CD4-positive, alpha-beta T cell treated with Interleukin-17A for 1 hour (primary cell): ENCODE results near the gene DLD.
"Not testable (repeated sequence)": the region's sequence is repeated elsewhere in the genome, so short reads cannot be mapped to it uniquely, and the experiment has no call there.

ENCODE experiments used
- DNase-seq: peaks from one replicate; pipeline ENCODE4 v3.0.0-alpha.2; 2020

Gene DLD

GRCh38 chr7:107946451-107946850, 55.5 kb downstream of the DLD start:
- DNase-seq = no peak

GRCh38 chr7:107946881-107947280, 55.9 kb downstream of the DLD start:
- DNase-seq = no peak

- DNase-seq = no peak
Measured at GRCh38 chr7:107948645-107949442, 57.9 kb downstream of the DLD start.

GRCh38 chr7:107949443-107949935, 58.5 kb downstream of the DLD start:
- no peak for DNase-seq

GRCh38 chr7:107951172-107951787, 60.3 kb downstream of the DLD start:
- no peak for DNase-seq

- no peak for DNase-seq
Measured at GRCh38 chr7:107951896-107952295, 60.9 kb downstream of the DLD start.

DNA sequence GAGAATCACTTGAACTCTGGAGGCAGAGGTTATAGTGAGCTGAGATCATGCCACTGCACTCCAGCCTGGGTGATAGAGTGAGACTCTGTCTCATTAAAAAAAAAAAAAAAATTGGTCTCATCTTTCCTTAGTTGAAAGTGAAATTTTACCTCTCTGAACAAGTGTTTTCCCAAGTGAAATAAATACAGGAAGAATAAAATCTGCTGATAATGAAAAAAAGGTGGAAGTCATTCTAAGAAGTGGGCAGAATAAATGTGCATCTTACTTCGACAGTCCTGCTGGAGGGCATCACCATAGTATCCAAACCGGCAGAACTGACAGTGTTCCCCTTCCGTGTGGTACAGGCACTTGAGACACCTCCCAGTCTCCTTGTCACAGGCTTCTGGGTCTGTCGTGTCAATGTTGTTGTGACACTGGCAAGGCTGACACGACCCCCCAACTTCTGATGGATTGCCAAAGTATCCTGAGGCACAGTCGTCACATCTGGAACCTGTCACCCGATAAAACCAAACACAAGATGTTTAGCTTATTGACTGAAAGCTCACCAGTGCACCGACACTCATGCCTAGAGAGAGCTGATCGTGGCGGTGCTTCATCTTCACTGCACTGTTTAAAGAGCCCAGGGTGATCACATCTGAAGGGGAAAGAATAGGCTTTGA, 62.4 kb downstream of the DLD start:
- DNase-seq = no peak

- no peak for DNase-seq
Measured at GRCh38 chr7:107953924-107954303, 62.9 kb downstream of the DLD start.

DNA sequence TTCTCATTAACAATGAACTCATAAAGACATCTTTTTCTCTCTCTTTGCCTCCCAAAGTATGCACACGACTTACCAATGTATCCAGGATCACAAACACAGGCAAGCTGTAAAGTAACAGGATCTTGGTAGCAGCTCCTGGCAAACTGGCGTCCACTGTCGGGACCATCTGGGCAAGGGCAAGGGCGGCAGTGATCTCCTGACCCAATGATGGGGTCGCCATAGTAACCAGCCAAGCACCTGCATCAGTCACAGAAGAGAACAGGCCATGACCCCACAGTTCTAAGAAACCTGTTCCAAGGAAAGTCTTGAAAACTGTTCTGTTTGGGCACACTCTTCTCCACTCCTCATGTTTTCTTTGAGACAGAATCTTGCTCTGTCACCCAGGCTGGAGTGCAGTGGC, 64.4 kb downstream of the DLD start:
- no peak for DNase-seq

DNA sequence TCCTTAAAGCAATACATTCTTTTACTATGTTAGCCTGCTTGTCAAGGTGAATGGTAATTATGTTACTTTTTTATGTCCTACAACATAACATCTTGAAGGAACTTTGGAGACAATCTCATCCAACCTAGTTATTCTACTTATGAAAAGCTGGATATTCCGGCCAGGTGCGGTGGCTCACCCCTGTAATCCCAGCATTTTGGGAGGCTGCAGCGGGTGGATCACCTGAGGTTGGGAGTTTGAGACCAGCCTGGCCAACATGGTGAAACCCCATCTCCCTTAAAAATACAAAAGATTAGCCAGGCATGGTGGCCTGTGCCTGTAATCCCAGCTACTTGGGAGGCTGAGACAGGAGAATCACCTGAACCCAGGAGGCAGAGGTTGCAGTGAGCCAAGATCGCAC, 66.0 kb downstream of the DLD start:
- not testable (repeated sequence) for DNase-seq

- DNase-seq = no peak
Measured at GRCh38 chr7:107957436-107957835, 66.5 kb downstream of the DLD start.

- no peak for DNase-seq
Measured at GRCh38 chr7:107958764-107959526, 68.0 kb downstream of the DLD start.

DNA sequence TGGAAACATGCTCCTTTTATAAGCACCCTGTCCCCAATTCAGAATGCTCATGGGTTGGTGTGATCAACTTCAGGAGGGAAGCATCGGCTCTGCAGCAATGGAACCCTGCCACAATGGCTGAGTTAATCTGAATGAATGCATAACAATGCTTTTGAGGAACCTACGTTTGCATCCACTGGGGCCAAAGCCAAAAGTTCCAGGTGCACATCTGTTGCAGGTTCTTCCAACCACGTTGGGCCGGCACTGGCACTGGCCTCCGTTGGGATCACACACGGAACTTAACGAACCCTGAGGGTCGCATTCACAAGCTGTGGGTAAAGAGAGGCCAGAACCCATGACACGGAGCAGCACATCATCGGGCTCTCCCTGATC, 68.5 kb downstream of the DLD start:
- DNase-seq = no peak

- DNase-seq = no peak
Measured at GRCh38 chr7:107960272-107960671, 69.3 kb downstream of the DLD start.

DNA sequence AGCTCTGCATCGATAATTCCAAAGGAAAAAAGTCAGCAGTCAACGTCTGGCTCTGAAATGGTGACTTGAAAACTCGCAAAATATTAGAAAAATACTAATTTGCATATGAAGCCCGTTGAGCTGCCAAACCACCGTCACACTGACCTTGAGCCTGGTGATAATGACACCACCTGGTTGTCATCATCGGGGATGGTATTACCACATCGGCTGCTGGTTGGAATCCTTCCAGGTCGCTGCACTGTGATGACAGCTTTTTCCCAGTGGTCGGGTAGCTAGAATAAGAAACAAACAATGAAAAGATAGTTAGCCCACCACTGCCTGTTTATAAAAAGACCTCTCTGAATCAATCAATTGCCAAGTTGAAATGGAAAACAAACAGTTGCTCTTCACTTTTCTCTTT, 70.4 kb downstream of the DLD start:
- DNase-seq = no peak

GRCh38 chr7:107962817-107963216, 71.8 kb downstream of the DLD start:
- no peak for DNase-seq

GRCh38 chr7:107964510-107964909, 73.5 kb downstream of the DLD start:
- no peak for DNase-seq

GRCh38 chr7:107966711-107967110, 75.7 kb downstream of the DLD start:
- no peak for DNase-seq

- DNase-seq = no peak
Measured at GRCh38 chr7:107967420-107967819, 76.4 kb downstream of the DLD start.

GRCh38 chr7:107968449-107968848, 77.5 kb downstream of the DLD start:
- no peak for DNase-seq

DNA sequence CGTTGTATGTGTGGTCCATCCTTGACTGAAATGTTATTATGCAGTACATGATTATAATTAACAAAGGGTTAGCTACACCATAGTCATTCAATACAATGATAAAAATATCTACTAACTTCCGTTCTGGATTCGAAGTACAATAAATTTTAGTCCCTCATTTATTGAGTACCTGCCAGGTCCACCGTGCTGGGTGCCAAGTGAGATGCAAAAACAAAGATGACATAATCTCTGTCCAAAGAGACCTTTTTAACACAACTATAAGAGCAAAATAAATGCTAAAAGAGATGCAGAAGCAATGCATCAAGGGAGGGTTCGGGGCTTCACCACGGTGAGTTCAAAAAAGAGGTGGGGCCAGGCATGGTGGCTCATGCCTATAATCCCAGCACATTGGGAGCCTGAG, 78.9 kb downstream of the DLD start:
- DNase-seq = no peak
